Stimulated activated memory B cell treated with anti-CD40 and anti-IgM and Interleukin-4, amounts not matched to agents 10 μg/mL and 1 μg/mL and 100 μg/mL, for 72 hours (primary cell): ENCODE measurements around the gene FAM53B.

Experiments used
- ATAC-seq: fragments of 150-1000 bp; cut with Tn5 transposase; 2 replicates; pipeline ENCODE4 v1.10.0; 2021
- H3K27ac Mint-ChIP-seq: one replicate; pipeline ENCODE4 v1.8.0; 2022; ENCODE audit warnings: mild to moderate bottlenecking, mixed read lengths
- H3K27me3 Mint-ChIP-seq: one replicate; pipeline ENCODE4 v1.8.0; 2022; ENCODE audit warnings: mixed read lengths
- H3K36me3 Mint-ChIP-seq: one replicate; pipeline ENCODE4 v1.8.0; 2022; ENCODE audit warnings: mixed read lengths
- H3K4me1 Mint-ChIP-seq: one replicate; pipeline ENCODE4 v1.8.0; 2022; ENCODE audit warnings: mixed read lengths
- H3K4me3 Mint-ChIP-seq: one replicate; pipeline ENCODE4 v1.8.0; 2022; ENCODE audit warnings: mild to moderate bottlenecking, moderate library complexity, mixed read lengths
- H3K9me3 Mint-ChIP-seq: one replicate; pipeline ENCODE4 v1.8.0; 2022; ENCODE audit warnings: mixed read lengths

The FAM53B gene

DNA sequence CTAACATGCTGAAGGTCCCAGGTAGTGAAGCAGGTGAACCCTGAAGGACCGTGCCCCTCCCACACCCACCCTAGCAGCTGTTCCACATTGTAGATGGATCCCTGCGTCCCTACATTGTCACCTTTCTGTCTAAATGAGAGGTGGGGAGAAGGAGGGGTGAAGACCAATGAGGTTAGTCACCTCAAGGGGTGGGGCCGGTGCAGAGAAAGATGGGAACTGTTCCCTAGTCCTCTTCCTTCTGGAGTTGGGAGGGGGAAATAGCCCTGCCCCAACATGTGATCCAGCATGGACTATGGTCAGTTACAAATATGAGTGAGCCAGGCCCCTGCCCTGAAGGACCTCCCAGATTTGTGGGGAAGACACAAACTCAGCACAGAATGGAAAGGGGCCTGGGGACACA, 158.0 kb downstream of the FAM53B start:
- H3K9me3 Mint-ChIP-seq: peaks cover 4% of the 10 kb centered on the region
- ATAC-seq: no peak
- peaks cover 50% of the 10 kb centered on the region for H3K4me1 Mint-ChIP-seq
- H3K36me3 Mint-ChIP-seq: peaks cover 7% of the 10 kb centered on the region
- no peaks in the 10 kb centered on the region for H3K27me3 Mint-ChIP-seq
- peak overlapping the region; percentile 67 for H3K27ac Mint-ChIP-seq
- H3K4me3 Mint-ChIP-seq: peak overlapping the region; percentile 44

DNA sequence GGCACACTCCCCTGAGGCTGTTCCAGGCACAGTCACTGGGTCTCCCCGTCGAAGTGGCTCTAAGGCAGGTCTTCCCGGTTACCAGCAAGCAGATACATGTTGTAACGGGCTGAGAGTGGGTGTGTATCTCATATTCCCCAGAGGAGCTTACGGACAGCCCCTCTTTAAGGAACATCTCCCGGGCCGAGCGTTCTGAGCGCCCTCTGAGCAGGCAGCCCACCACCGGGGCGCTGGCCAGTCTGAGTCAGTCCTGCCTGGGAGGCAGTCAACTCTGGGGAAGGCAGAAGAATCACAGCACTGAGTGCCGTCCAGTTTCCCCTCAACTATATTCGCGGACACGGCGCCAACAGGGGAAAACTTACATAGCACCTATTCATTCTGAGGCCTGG, 165.2 kb downstream of the FAM53B start:
- ATAC-seq: no peak
- H3K27me3 Mint-ChIP-seq: no peaks in the 10 kb centered on the region
- H3K9me3 Mint-ChIP-seq: peaks cover 7% of the 10 kb centered on the region
- peaks cover 12% of the 10 kb centered on the region for H3K36me3 Mint-ChIP-seq
- no peak overlapping the region for H3K27ac Mint-ChIP-seq
- H3K4me3 Mint-ChIP-seq: no peak overlapping the region
- H3K4me1 Mint-ChIP-seq: peaks cover 45% of the 10 kb centered on the region

DNA sequence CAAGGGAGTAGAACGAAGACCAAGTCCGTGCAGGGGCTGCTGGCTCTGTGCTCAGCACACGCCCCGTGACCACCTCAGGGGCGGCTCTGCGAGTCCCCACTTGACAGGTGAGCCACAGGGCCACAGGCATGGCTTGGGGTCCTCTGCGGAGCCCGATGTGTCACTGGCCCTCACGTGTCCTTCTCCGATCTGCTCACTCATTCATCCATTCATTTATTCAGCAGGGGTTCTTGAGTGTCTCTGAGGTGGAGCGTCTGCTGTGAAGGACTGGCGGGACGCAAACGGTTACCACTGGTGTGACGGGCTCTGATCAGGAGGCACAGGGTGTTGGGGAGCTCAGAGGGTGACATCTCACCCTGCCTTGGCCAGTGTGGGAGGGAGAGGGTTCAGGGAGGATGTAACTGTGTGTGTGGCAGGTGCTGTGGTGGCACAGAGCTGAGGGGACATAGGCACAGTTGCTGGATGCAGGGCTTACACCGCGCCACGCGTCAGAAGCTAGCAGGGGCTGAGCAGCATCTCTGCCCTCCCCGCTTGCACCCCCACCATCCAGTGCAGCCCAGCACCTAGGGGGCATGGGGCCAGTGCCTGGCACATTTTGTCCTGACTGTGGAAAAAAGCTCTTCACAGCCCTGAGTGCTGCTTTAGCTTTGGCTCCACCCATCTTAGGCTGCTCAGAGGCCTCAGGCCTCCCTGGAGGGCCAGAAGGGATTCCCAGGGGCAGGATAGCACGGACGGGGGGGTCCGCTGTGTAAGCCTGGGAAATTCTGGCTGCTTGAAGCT, 165.8 kb downstream of the FAM53B start:
- Mint-ChIP-seq H3K4me3 (no peak overlapping the region), H3K36me3 (peaks cover 10% of the 10 kb centered on the region), H3K27ac (no peak overlapping the region), H3K27me3 (no peaks in the 10 kb centered on the region), H3K4me1 (peaks cover 42% of the 10 kb centered on the region), H3K9me3 (peaks cover 5% of the 10 kb centered on the region)
- peak; percentile 22 for ATAC-seq

DNA sequence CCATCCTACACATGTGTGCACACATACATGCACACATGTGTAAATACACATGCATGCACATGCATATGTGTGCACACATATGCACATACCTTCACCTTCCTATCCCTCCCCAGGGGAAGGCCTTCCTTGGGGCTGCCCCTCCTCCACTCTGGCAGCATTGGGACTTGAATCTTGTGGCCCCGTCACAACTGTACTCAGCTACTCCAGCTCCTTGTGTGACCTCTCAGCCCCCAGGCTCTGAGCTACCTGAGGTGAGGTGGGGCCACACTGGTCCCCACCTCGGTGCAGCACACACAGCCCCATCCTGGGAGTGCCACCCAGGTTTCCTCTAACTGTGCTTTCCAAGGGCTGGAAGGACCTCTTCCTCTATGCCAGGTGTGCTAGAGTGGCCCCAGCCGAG, 166.5 kb downstream of the FAM53B start:
- Mint-ChIP-seq H3K36me3 (peaks cover 7% of the 10 kb centered on the region), H3K9me3 (peaks cover 3% of the 10 kb centered on the region), H3K4me3 (no peak overlapping the region), H3K4me1 (peaks cover 34% of the 10 kb centered on the region), H3K27ac (no peak overlapping the region), H3K27me3 (no peaks in the 10 kb centered on the region)
- no peak for ATAC-seq

DNA sequence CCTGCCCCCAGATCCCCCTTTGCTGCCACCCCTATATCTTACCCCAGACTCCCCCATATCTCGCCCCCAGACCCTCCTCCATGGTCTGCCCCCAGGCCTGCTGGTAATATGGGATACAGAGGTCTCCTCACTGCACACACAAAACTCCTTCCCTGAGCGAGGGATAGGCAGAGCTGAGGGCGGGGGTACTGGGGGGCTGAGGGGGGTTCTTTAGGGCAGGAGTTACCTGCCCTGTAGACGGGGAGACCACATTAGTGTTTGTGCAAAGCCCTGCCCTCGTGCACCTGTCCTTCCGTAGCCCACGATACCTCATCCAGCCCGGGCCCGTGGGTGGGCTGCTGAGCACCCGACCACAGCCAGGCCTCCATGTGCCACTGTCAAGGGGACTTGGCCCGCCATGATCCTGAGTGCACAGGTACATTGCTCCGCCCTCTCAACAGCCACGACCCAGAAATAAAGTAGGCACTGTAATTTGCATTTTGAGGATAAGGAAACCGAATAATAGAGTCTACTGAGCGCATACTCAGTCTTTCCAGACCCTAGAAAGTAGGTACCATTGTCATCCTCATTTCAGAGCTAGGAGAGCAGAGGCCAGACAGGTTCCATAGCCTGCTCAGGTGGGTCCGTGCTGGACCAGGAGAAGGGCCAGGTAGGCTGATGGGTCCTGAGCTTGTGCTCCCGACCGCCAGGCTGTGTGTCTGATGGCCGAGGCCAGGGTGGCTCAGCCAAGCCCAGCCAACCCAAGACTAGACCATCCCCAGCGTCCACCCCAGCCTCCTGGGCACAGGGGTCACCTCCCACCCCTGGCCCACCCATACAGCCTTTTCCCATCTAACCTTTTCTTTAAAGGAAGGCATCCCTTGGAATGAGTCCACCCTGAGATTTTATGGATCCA, 167.4 kb downstream of the FAM53B start:
- Mint-ChIP-seq H3K9me3 (peaks cover 3% of the 10 kb centered on the region), H3K4me3 (no peak overlapping the region), H3K36me3 (peaks cover 7% of the 10 kb centered on the region), H3K4me1 (peaks cover 39% of the 10 kb centered on the region), H3K27ac (no peak overlapping the region), H3K27me3 (no peaks in the 10 kb centered on the region)
- ATAC-seq: no peak

DNA sequence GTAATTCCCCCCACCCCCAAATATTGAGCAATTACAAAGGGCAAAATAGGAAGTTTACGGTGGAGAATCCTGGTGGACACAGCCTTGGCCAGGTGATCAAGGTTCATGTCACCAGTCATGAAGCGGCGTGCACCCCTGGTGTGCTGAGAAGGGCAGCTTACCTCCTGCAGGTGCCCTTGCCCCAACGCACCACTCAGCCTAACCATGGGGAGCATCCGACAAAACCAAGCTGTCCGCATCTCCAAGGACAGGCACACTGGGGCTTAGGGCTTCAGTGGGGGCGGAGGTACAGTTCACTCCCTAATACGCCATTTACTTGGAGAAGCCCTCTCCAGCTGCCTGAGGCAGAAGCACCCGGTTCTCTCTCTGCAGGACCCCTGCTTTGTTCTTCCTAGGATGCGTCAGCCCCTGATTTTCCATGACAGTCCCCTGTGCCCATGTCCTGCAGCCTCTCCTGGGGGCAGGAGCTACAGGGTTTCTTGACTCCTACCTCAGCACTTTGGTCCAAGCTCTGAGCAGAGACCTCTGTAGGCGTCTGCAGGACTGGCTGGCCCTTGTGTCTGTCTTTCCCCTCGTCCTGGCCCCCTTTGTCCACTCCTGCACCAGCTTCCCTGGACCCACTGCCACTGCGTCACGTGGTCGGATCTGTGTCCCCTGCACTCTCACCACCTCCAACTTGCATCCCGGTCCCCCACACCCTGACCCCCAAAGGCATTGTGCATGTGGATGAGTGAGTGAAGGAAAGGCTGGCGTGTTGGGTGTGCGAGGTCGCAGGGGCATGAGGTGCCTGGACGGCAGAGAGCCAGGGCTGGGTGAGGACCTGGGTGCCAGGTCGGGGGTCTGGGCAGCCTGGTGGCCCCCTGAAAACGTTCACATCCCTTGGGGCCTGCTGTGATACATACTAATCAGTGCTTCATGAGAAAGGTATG, 168.8 kb downstream of the FAM53B start:
- Mint-ChIP-seq H3K36me3 (no peaks in the 10 kb centered on the region), H3K4me1 (peaks cover 53% of the 10 kb centered on the region), H3K9me3 (peaks cover 4% of the 10 kb centered on the region), H3K4me3 (no peak overlapping the region), H3K27me3 (no peaks in the 10 kb centered on the region), H3K27ac (no peak overlapping the region)
- ATAC-seq: no peak

DNA sequence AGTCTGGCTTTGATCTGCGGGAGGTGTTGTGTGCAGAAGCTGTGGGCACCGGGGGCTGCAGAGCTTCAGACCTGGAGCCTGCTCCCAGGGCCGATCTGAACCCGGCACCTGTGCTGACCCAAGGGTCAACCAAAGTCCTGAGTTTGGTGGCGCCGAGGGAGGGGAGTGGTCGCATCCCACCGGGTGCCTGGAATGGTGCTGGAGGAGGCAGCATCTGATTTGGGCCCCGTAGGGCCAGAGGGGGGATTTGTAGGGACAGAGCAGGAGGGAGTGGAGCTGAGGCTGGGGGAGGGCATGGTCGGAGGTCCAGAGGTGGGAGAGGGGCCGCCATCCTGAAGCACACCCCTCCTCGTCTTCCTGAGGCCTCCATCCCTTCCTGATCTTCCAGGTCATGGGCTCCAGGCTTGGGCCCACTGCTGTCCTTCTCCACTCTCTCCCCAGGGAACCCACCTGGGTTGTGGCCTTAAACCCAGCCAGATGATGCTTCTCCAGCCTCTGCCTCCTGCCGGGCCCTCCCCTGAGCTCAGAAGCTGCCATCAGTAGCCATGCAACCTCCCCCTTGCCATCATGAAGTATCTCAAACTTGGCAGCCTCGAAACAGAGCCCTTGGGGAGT, 169.6 kb downstream of the FAM53B start:
- ATAC-seq: no peak
- peaks cover 4% of the 10 kb centered on the region for H3K9me3 Mint-ChIP-seq
- H3K36me3 Mint-ChIP-seq: no peaks in the 10 kb centered on the region
- no peak overlapping the region for H3K27ac Mint-ChIP-seq
- no peaks in the 10 kb centered on the region for H3K27me3 Mint-ChIP-seq
- no peak overlapping the region for H3K4me3 Mint-ChIP-seq
- H3K4me1 Mint-ChIP-seq: peaks cover 61% of the 10 kb centered on the region

DNA sequence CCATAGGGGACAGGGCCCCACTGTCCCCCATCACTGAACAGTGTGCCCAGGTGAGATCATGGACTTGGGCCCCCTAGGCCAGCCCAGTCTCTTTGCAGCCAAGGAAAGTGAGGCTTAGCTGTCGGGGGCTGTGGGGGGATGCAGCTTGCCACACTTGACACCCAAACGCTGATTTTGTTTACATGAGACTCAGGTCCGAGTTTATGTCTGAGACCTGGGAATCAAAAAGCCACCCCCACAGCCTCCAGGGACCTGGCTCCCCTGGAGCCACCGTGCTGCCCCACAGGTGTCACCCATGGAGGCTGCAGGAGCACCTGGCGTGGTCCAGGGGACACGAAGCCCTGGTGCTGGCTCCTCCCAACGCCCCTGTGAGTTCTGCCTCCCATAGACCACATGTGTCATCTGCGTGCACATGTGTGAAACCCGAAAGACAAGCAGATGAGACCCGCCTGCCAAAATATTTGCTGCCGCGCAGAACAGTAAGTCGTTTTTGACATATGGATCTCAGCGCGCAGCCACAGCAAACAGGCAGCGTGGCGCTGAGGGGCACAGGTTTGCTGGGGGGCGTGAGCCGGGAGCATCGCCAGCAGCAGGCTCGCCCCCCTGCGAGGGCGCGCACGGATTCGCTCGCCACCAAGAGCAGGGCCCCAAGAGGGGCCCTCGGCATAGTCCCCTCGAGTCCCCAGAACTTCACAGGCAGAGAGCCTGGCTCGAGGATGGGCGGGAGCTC, 170.3 kb downstream of the FAM53B start:
- H3K4me3 Mint-ChIP-seq: no peak overlapping the region
- H3K27ac Mint-ChIP-seq: no peak overlapping the region
- no peak for ATAC-seq
- H3K9me3 Mint-ChIP-seq: peaks cover 4% of the 10 kb centered on the region
- H3K36me3 Mint-ChIP-seq: no peaks in the 10 kb centered on the region
- H3K27me3 Mint-ChIP-seq: no peaks in the 10 kb centered on the region
- H3K4me1 Mint-ChIP-seq: peaks cover 67% of the 10 kb centered on the region

DNA sequence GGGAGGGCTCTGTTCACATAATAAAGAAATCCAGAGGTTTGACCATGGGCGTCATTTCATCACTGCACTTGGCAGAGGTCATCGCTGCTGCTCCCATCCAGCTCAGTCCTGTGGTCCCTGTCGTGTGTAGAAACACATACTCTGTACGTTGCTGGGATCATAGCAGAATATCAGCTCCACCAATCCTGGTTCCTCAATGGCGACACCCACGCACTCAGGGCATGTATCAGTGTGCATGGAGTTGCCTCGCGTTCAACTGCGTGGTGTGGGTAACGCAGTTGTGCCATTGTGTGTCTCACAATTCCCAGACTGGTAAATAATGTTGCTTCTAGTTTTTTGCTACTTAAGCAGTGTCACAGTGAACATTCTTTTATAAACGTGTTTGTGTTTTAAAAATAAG, 171.4 kb downstream of the FAM53B start:
- peaks cover 4% of the 10 kb centered on the region for H3K9me3 Mint-ChIP-seq
- no peak overlapping the region for H3K4me3 Mint-ChIP-seq
- H3K4me1 Mint-ChIP-seq: peaks cover 61% of the 10 kb centered on the region
- no peaks in the 10 kb centered on the region for H3K27me3 Mint-ChIP-seq
- no peak for ATAC-seq
- no peak overlapping the region for H3K27ac Mint-ChIP-seq
- H3K36me3 Mint-ChIP-seq: no peaks in the 10 kb centered on the region

DNA sequence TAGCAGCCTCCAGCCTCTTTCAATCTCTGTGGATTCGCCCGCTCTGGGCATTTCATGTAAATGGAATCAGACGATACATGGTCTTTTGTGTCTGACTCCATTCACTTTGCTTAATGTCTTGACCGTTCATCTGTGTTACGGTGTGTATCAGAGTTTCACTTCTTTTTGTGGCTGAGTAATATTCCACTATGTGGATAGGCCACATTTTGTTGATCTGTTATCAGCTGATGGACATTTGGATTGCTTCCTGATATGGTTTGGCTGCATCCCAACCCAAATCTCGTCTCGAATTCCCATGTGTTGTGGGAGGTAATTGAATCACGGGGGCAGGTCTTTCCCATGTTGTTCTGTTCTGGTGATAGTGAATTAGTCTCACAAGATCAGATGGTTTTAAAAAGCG, 173.5 kb downstream of the FAM53B start:
- H3K4me1 Mint-ChIP-seq: peaks cover 57% of the 10 kb centered on the region
- no peaks in the 10 kb centered on the region for H3K27me3 Mint-ChIP-seq
- H3K4me3 Mint-ChIP-seq: no peak overlapping the region
- no peak for ATAC-seq
- peak overlapping the region; percentile 64 for H3K27ac Mint-ChIP-seq
- H3K36me3 Mint-ChIP-seq: no peaks in the 10 kb centered on the region
- peaks cover 4% of the 10 kb centered on the region for H3K9me3 Mint-ChIP-seq

DNA sequence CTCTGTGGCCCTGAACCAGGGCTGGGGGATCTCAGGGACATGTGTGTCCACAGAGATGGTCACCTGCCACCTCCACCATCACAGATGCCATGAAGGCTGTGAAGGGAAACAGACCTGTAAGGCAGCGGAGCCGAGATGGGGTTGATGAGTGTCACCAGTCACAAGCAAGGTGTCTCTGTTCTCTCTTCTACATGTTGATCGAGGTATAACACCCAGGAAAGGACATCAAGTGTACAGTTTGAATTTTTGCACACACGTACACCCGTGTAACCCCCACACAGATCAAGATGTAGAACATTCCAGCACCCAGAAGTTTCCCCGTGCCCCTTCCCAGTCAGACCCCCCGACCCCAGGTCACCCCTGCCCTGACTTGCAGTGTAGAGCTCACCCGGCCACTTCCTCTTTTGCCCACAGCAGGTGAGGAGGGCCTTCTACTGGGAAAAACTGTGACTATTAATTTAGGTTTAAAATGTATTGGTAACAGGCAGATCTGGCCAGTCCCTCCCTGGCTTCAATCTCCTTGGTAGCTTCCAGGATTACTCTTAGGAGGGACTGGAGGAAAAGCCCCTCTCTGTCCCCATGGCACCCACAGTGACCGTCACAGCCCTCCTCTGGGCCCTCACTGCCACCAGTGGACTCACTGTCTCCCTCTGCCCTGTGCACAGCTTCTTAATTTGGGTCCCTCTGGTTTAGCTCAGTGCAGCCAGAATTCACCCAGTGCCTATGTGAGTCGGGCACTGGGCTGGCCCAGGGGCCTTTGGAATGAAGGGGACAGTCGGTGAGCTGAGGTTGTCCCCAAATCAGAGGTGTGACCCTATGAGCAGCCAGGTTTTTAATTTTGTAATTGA, 174.3 kb downstream of the FAM53B start:
- H3K4me3 Mint-ChIP-seq: no peak overlapping the region
- ATAC-seq: peak; percentile 47

More for the DNA sequence above, 174.3 kb downstream of the FAM53B start:
- H3K36me3 Mint-ChIP-seq: no peaks in the 10 kb centered on the region
- H3K27ac Mint-ChIP-seq: peak overlapping the region; percentile 64
- no peaks in the 10 kb centered on the region for H3K27me3 Mint-ChIP-seq
- peaks cover 60% of the 10 kb centered on the region for H3K4me1 Mint-ChIP-seq
- peaks cover 4% of the 10 kb centered on the region for H3K9me3 Mint-ChIP-seq
